Left colon (tissue), 2 donors: Measurements from ENCODE around the gene DGCR8. TPM values are rescaled to one million over a fixed set of nuclear protein-coding genes. Genes with fewer than 3 reads are reported as not detected.

Experiments used
- ATAC-seq: fragments of 200-7000 bp; cut with Tn5 transposase; one replicate; pipeline ENCODE4 v1.9.1; 2020; ENCODE audit warnings: mild to moderate bottlenecking, moderate library complexity
- DNase-seq, 2 donors: peaks; one replicate each; pipeline ENCODE4 v3.0.0-alpha.2; 2020
- intact Hi-C, 2 donors: fragments of 100-400 bp; cut with DNase I in 1 of 2; cut with micrococcal nuclease in 1 of 2; formaldehyde crosslinking; loops; one replicate each; pipeline versions ENCODE4 v1.11.2 to v1.14.0; 2022; cut with DNase I, micrococcal nuclease
- total RNA-seq, 2 donors: library from RNA; stranded (reverse); fragmentation: NEBNext Ultra II Directional; extraction: Animal tissue kit (Norgen Biotek cat#: 25700); gene quantifications; one replicate each; pipeline ENCODE4 v1.2.1, GENCODE V29; 2021
- donor health status: DM: no; HTN: no; CAD: no.
- donor health status: DM: yes; HTN: yes; CAD: no.

The DGCR8 gene
- total RNA-seq, 2 donors from 2014 or later: 32.7 to 46.8 TPM

- intact Hi-C loops: no loop called here
- ATAC-seq: no peak
- DNase-seq: no peak
These were observed 5.6 kb downstream of the DGCR8 start for GRCh38 chr22:20085651-20086050.

- DNase-seq (no peak), ATAC-seq (no peak)
- intact Hi-C loops: no loop called here
These were observed 6.1 kb downstream of the DGCR8 start for GRCh38 chr22:20086101-20086599.

- intact Hi-C loops: no loop called here
- ATAC-seq (no peak), DNase-seq (no peak)
These were observed 6.7 kb downstream of the DGCR8 start for GRCh38 chr22:20086763-20087162.

GRCh38 chr22:20087319-20088262 lies 7.5 kb downstream of the DGCR8 start:
- no peak for DNase-seq
- no peak for ATAC-seq
- intact Hi-C loops: no loop called here

- intact Hi-C loops: no loop called here
- DNase-seq (no peak), ATAC-seq (no peak)
These were observed 8.2 kb downstream of the DGCR8 start for GRCh38 chr22:20088263-20088648.

GRCh38 chr22:20089226-20089976 lies 9.4 kb downstream of the DGCR8 start:
- ATAC-seq (no peak), DNase-seq (no peak)
- intact Hi-C loops: no loop called here

GRCh38 chr22:20089977-20090729 lies 10.1 kb downstream of the DGCR8 start:
- ATAC-seq (no peak), DNase-seq (no peak)
- intact Hi-C loops: no loop called here

- DNase-seq (no peak), ATAC-seq (no peak)
- intact Hi-C loops: no loop called here
These were observed 10.7 kb downstream of the DGCR8 start for GRCh38 chr22:20090730-20091240.

- intact Hi-C loops: no loop called here
- DNase-seq (no peak), ATAC-seq (no peak)
These were observed 11.8 kb downstream of the DGCR8 start for GRCh38 chr22:20091690-20092476.

GRCh38 chr22:20092477-20092854 lies 12.4 kb downstream of the DGCR8 start:
- ATAC-seq: no peak
- DNase-seq: no peak
- intact Hi-C loops: no loop called here

GRCh38 chr22:20093418-20094196 lies 13.6 kb downstream of the DGCR8 start:
- ATAC-seq: peak; percentile 25
- DNase-seq: no peak
- intact Hi-C loops: no loop called here

GRCh38 chr22:20094197-20094807 lies 14.3 kb downstream of the DGCR8 start:
- ATAC-seq (peak; percentile 13), DNase-seq (no peak)
- intact Hi-C loops: no loop called here

GRCh38 chr22:20095521-20095920 lies 15.5 kb downstream of the DGCR8 start:
- ATAC-seq: no peak
- intact Hi-C loops: no loop called here

GRCh38 chr22:20096574-20097420 lies 16.8 kb downstream of the DGCR8 start:
- ATAC-seq (no peak), DNase-seq (no peak)
- intact Hi-C loops: no loop called here

More at GRCh38 chr22:20095521-20095920, 15.5 kb downstream of the DGCR8 start:
- no peak for DNase-seq

GRCh38 chr22:20099099-20099711 lies 19.2 kb downstream of the DGCR8 start:
- DNase-seq (no peak), ATAC-seq (no peak)
- intact Hi-C loops: no loop called here

- ATAC-seq (peak; percentile 28), DNase-seq (no peak)
- intact Hi-C loops: no loop called here
These were observed 21.6 kb downstream of the DGCR8 start for GRCh38 chr22:20101638-20102037.
